Upper lobe of right lung (tissue), 1 donor: ENCODE results near the gene KLHDC2. TPM values are rescaled to one million over a fixed set of nuclear protein-coding genes. Genes with fewer than 3 reads are reported as not detected.
"Not testable (repeated sequence)": the region's sequence is repeated elsewhere in the genome, so short reads cannot be mapped to it uniquely, and the experiment has no call there.

Experiments used
- ATAC-seq: fragments of 200-7000 bp; cut with Tn5 transposase; one replicate; pipeline ENCODE4 v1.9.1; 2020; ENCODE audit warnings: mild to moderate bottlenecking, moderate library complexity
- DNase-seq: peaks from one replicate; pipeline ENCODE4 v3.0.0-alpha.2; 2020
- H3K27ac ChIP-seq: fragments of 200-600 bp; one replicate; pipeline ENCODE4 v1.8.0; 2022
- H3K27me3 ChIP-seq: fragments of 200-600 bp; one replicate; pipeline ENCODE4 v1.8.0; 2022; ENCODE audit warnings: mild to moderate bottlenecking
- H3K36me3 ChIP-seq: fragments of 200-600 bp; one replicate; pipeline ENCODE4 v1.8.0; 2022
- H3K4me1 ChIP-seq: fragments of 200-600 bp; one replicate; pipeline ENCODE4 v1.8.0; 2022
- H3K4me3 ChIP-seq: fragments of 200-600 bp; one replicate; pipeline ENCODE4 v1.8.0; 2022; ENCODE audit warnings: mild to moderate bottlenecking
- H3K9me3 ChIP-seq: fragments of 200-600 bp; one replicate; pipeline ENCODE4 v1.8.0; 2022
- intact Hi-C: fragments of 100-400 bp; cut with DNase I; formaldehyde crosslinking; loops from one replicate; pipeline ENCODE4 v1.11.0; 2022
- long read RNA-seq: library from polyadenylated mRNA; unstranded; transcript quantifications from one replicate; pipeline ENCODE4 v2.0.0, GENCODE V29; 2021
- total RNA-seq: library from RNA; stranded (reverse); fragmentation: NEBNext Ultra II Directional; extraction: Animal tissue kit (Norgen Biotek cat#: 25700); gene quantifications from one replicate; pipeline ENCODE4 v1.2.1, GENCODE V29; 2021
- TF ChIP-seq, protein P1 (sequence below): fragments of 200-600 bp; IDR thresholded peaks from one replicate; pipeline ENCODE4 v1.8.0; 2022; ENCODE audit warnings: antibody characterized with exemption
- donor health status: DM: no; HTN: yes; CAD: no; lungs with severe emphysema.

The KLHDC2 gene, protein sequence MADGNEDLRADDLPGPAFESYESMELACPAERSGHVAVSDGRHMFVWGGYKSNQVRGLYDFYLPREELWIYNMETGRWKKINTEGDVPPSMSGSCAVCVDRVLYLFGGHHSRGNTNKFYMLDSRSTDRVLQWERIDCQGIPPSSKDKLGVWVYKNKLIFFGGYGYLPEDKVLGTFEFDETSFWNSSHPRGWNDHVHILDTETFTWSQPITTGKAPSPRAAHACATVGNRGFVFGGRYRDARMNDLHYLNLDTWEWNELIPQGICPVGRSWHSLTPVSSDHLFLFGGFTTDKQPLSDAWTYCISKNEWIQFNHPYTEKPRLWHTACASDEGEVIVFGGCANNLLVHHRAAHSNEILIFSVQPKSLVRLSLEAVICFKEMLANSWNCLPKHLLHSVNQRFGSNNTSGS
- total RNA-seq, result 45.8 TPM
- long read RNA-seq, full-length matches to known transcripts, result 88 of 110 reads
- long read RNA-seq, partial matches to known transcripts, result 4 of 110 reads
- long read RNA-seq, other reads (novel, unspliced or antisense), result 18 of 110 reads

DNA sequence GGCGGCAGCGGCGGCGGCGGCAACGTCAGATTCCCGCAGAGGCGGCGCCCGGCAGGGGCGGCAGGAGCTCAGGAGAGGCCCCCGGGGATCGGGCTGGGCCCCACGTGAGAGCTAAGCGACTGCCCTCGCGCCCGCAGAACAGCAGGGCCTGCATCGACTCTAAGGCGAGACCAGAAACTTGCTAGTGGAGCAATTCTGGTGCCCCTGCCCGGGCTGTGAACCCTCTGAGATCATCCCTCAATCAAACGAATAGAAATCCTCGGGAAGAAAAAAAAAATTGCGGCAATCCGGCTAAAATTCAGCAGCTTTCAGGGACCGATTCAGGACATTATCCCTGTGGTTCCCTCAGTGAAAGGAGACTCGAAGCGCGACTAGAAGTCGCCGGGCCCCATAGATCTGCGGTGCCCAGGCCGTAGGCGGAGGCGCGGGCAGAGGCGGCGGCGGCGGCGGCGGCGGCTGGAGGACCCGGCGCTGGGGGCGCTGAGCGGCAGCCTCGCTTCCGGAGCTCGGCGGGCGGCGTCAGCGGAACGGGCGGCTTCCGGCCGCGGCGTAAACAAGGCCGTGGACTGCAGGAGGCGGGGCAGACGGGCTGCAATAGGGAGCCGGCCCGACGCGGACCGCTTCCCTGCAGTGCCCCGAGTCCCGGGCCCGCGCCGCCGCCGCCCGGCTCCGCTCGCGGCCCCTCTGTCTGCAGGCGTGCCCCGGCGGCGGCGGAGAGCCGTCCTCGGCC is at the start of gene KLHDC2:
Gene KLHDC2 (plus strand): TSS at position 583 of the 730 bp plus-strand sequence. CDS start 316 bp downstream, outside the sequence.
- peak; percentile 95 for ATAC-seq
- Histone ChIP-seq H3K4me3 (peak within 1 kb of the TSS; percentile 96), H3K27me3 (no peaks in the 10 kb centered on the region), H3K4me1 (peaks cover 22% of the 10 kb centered on the region), H3K9me3 (no peaks in the 10 kb centered on the region), H3K27ac (peak within 1 kb of the TSS; percentile 98), H3K36me3 (peaks cover 15% of the 10 kb centered on the region)
- intact Hi-C loops, result no loop called here
- DNase-seq, result peak; percentile 97
- TF ChIP-seq, protein P1, sequence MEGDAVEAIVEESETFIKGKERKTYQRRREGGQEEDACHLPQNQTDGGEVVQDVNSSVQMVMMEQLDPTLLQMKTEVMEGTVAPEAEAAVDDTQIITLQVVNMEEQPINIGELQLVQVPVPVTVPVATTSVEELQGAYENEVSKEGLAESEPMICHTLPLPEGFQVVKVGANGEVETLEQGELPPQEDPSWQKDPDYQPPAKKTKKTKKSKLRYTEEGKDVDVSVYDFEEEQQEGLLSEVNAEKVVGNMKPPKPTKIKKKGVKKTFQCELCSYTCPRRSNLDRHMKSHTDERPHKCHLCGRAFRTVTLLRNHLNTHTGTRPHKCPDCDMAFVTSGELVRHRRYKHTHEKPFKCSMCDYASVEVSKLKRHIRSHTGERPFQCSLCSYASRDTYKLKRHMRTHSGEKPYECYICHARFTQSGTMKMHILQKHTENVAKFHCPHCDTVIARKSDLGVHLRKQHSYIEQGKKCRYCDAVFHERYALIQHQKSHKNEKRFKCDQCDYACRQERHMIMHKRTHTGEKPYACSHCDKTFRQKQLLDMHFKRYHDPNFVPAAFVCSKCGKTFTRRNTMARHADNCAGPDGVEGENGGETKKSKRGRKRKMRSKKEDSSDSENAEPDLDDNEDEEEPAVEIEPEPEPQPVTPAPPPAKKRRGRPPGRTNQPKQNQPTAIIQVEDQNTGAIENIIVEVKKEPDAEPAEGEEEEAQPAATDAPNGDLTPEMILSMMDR, result peak; percentile 25

DNA sequence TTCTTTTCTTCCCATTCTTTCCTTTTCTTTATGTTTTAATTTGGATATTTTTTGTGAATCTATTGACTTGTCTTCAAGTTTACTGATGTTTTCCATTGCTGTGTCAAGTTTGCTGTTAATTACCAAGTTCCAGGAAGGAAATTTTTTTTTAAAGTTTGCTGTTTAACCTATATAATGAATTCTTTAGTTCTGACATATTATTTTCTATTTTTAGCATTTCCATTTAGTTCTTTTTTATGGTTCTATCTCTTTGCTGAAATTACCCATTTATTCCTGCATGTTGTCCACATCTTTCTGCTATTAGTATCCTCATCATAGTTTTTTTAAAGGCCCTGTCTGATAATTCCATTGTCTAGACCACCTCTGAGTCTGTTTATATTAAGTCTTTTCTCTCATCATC is 47.2 kb upstream of the KLHDC2 start:
- intact Hi-C loops, result no loop called here
- Histone ChIP-seq H3K36me3 (peaks cover 15% of the 10 kb centered on the region), H3K9me3 (no peaks in the 10 kb centered on the region), H3K4me3 (no peak overlapping the region), H3K27ac (no peak overlapping the region), H3K4me1 (no peaks in the 10 kb centered on the region), H3K27me3 (no peaks in the 10 kb centered on the region)
- TF ChIP-seq, protein P1, result no peak
- no peak for DNase-seq
- no peak for ATAC-seq

DNA sequence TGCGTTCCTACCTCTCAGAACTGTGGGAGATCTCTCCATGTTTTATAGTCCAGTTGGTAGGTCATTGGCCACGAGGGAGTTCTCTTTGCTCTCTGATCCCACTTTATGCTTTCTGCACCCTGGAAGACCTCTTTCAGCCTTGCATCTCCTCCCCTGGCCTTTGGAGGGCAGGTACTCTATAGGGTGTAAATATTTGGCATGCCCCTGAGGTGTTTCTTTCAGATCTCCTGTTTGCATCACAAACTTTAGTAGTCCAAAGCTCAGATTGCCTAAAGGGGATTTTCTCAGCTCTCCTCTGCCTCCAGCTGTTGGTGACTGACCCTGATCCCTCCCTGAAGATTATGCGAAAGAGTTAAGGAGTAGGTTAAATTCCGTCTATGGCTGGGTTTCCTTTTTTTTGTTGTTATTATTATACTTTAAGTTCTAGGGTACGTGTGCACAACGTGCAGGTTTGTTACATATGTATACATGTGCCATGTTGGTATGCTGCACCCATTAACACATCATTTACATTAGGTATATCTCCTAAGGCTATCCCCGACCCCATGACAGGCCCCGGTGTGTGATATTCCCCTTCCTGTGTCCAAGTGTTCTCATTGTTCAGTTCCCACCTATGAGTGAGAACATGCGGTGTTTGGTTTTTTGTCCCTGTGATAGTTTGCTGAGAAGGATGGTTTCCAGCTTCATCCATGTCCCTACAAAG is 46.1 kb upstream of the KLHDC2 start:
- H3K27me3 ChIP-seq, H3K9me3 ChIP-seq, intact Hi-C loops, H3K4me1 ChIP-seq, ATAC-seq, DNase-seq, H3K4me3 ChIP-seq, H3K27ac ChIP-seq: not testable (repeated sequence)
- H3K36me3 ChIP-seq, result peaks cover 21% of the 10 kb centered on the region

DNA sequence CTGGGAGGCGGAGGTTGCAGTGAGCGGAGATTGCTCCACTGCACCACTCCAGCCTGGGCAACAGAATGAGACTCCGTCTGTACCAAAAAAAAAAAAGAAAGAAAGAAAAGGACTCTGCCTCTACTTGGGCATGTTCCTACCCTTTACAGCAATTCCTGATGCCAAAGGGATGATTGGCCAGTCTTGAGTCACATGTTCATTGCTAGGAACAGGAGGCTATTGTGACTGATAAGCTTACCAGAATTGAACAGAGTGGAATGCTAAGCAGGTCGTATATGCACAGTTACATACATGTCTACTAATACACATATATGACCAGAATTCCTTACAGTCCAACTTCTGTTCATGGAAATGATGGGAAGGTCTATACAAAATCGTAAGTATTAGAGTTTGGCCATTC is 40.8 kb upstream of the KLHDC2 start:
- H3K9me3 ChIP-seq, result no peaks in the 10 kb centered on the region
- H3K27me3 ChIP-seq, result no peaks in the 10 kb centered on the region
- H3K4me3 ChIP-seq, result no peak overlapping the region
- TF ChIP-seq, protein P1, result no peak
- DNase-seq (no peak), ATAC-seq (no peak)
- no peak overlapping the region for H3K27ac ChIP-seq
- intact Hi-C loops, result no loop called here
- peaks cover 20% of the 10 kb centered on the region for H3K36me3 ChIP-seq
- H3K4me1 ChIP-seq, result no peaks in the 10 kb centered on the region

DNA sequence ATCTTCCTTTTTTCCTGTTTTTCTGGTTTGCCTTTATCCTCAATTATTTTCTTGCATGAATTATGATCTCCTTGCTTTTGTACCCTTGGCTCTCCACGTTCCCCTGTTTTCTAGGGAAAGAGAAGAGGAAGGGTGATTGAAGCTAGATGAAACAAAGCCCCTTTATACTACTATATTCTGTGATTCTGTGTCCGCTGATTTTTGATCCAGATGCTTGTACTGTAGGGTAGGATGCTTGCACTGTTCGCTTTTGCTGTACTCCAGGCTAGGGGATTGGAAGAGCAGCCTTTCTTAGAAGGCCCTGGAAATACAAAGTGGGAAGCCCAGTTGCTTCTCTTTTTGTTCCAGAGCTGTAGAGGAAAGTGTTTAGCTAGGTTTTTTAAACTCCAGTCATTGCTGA is 35.1 kb upstream of the KLHDC2 start:
- Histone ChIP-seq H3K27me3 (no peaks in the 10 kb centered on the region), H3K9me3 (no peaks in the 10 kb centered on the region), H3K4me1 (no peaks in the 10 kb centered on the region), H3K36me3 (peaks cover 6% of the 10 kb centered on the region), H3K27ac (no peak overlapping the region), H3K4me3 (no peak overlapping the region)
- ATAC-seq, result no peak
- no peak for DNase-seq
- intact Hi-C loops, result no loop called here
- TF ChIP-seq, protein P1, result no peak
